ENCODE results near the gene JCAD. TPM values are rescaled to one million over a fixed set of nuclear protein-coding genes. Genes with fewer than 3 reads are reported as not detected.

JCAD gene
- total RNA-seq, 1 donor from 2014 or later = 19.4 TPM

GRCh38 chr10:30093303-30093950, 34.0 kb upstream of the JCAD start:
- Mint-ChIP-seq H3K4me3 (ENCODE audit: unreplicated experiment) (no peak overlapping the region), H3K36me3 (ENCODE audit: low read depth) (peaks cover 2% of the 10 kb centered on the region), H3K27ac (ENCODE audit: unreplicated experiment) (no peak overlapping the region), H3K4me1 (ENCODE audit: low read depth) (peaks cover under 1% of the 10 kb centered on the region), H3K9me3 (ENCODE audit: low read depth) (no peaks in the 10 kb centered on the region), H3K27me3 (ENCODE audit: low read depth) (peaks cover 5% of the 10 kb centered on the region)
- no peak for DNase-seq (ENCODE audit: low spot score)
- TF ChIP-seq, protein P1, sequence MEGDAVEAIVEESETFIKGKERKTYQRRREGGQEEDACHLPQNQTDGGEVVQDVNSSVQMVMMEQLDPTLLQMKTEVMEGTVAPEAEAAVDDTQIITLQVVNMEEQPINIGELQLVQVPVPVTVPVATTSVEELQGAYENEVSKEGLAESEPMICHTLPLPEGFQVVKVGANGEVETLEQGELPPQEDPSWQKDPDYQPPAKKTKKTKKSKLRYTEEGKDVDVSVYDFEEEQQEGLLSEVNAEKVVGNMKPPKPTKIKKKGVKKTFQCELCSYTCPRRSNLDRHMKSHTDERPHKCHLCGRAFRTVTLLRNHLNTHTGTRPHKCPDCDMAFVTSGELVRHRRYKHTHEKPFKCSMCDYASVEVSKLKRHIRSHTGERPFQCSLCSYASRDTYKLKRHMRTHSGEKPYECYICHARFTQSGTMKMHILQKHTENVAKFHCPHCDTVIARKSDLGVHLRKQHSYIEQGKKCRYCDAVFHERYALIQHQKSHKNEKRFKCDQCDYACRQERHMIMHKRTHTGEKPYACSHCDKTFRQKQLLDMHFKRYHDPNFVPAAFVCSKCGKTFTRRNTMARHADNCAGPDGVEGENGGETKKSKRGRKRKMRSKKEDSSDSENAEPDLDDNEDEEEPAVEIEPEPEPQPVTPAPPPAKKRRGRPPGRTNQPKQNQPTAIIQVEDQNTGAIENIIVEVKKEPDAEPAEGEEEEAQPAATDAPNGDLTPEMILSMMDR (IDR thresholded peaks at IDR 0.05) = no peak

DNA sequence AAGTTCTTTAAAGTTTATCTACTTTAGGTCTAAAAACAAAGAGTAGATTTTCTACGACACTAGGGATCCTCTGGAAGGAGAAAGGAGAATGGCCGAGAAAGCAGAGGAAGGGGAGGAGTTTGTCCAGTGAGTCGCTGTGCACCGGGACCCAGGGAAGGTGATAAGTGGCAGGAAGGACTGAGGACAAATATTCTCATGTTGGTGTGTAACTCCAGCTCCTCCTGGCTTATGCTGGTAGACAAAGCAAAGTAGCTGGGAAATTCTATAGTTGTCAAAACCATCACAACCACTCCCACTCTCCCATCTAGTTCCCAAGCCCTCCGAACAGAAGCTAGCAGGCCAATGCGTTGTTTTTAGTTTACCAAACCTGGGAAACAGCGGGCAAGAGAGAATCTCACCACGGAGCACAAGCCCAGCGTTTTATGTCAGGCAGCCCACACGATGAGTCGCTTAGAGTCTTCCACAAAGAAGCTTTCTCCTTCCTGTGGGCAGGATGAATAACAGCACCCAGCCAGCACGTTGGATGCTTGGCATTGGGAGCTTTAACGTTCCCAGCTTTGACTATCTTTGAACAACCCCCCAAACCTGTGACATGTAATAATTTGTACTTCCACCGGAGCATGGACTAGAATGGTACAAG, 32.9 kb upstream of the JCAD start:
- no peak for DNase-seq (ENCODE audit: low spot score)
- TF ChIP-seq, protein P1 (IDR thresholded peaks at IDR 0.05) = no peak
- Mint-ChIP-seq H3K9me3 (ENCODE audit: low read depth) (no peaks in the 10 kb centered on the region), H3K4me1 (ENCODE audit: low read depth) (peaks cover 5% of the 10 kb centered on the region), H3K4me3 (ENCODE audit: unreplicated experiment) (no peak overlapping the region), H3K27me3 (ENCODE audit: low read depth) (peaks cover 5% of the 10 kb centered on the region), H3K36me3 (ENCODE audit: low read depth) (peaks cover 2% of the 10 kb centered on the region), H3K27ac (ENCODE audit: unreplicated experiment) (no peak overlapping the region)

DNA sequence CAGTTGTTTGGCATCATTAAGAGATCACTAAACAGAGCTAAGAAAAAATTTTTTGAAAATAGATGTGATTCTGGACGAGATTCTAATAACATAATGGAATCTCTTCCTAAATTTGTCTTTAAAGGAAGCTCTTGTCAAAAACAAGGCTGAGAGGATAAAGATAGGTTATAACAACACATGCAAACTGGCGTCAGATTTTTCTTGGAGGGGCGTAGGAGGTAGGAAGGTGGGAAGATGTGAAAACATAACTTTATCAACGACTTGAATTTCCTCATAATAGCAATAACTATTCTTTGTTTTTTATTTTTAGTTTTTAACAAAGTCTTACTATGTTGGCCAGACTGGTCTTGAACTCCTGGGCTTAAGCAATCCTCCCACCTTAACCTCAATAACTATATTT, 31.8 kb upstream of the JCAD start:
- Mint-ChIP-seq H3K36me3 (ENCODE audit: low read depth) (peaks cover 2% of the 10 kb centered on the region), H3K4me1 (ENCODE audit: low read depth) (peaks cover 5% of the 10 kb centered on the region), H3K4me3 (ENCODE audit: unreplicated experiment) (no peak overlapping the region), H3K27me3 (ENCODE audit: low read depth) (peaks cover 5% of the 10 kb centered on the region), H3K9me3 (ENCODE audit: low read depth) (no peaks in the 10 kb centered on the region), H3K27ac (ENCODE audit: unreplicated experiment) (no peak overlapping the region)
- TF ChIP-seq, protein P1 (IDR thresholded peaks at IDR 0.05) = no peak
- no peak for DNase-seq (ENCODE audit: low spot score)

GRCh38 chr10:30088178-30088577, 28.8 kb upstream of the JCAD start:
- Mint-ChIP-seq H3K9me3 (ENCODE audit: low read depth) (no peaks in the 10 kb centered on the region), H3K27me3 (ENCODE audit: low read depth) (peaks cover 7% of the 10 kb centered on the region), H3K36me3 (ENCODE audit: low read depth) (no peaks in the 10 kb centered on the region), H3K4me3 (ENCODE audit: unreplicated experiment) (no peak overlapping the region), H3K4me1 (ENCODE audit: low read depth) (peaks cover 5% of the 10 kb centered on the region), H3K27ac (ENCODE audit: unreplicated experiment) (no peak overlapping the region)
- no peak for DNase-seq (ENCODE audit: low spot score)
- TF ChIP-seq, protein P1 (IDR thresholded peaks at IDR 0.05) = no peak

DNA sequence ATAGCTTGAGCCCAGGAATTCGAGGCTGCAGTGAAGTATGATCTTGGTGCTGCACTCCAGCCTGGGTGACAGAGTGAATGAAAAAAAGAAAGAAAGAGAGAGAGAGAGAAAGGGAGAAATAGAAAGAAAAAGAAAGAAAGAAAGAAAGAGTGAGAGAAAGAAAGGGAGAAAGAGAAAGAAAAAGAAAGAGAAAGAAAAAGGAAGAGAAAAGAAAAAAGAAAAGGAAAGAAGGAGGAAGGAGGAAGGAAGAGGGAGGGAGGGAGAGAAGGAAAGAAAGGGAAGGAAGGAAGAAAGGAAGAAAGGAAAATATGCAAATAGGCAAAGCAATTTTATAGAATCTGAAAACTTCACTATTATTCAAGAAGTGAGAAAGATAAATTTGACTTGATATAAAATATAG, 24.5 kb upstream of the JCAD start:
- no peaks in the 10 kb centered on the region for H3K36me3 Mint-ChIP-seq (ENCODE audit: low read depth)
- TF ChIP-seq, protein P1 (IDR thresholded peaks at IDR 0.05) = no peak
- peaks cover 7% of the 10 kb centered on the region for H3K27me3 Mint-ChIP-seq (ENCODE audit: low read depth)
- no peak overlapping the region for H3K27ac Mint-ChIP-seq (ENCODE audit: unreplicated experiment)
- peaks cover 5% of the 10 kb centered on the region for H3K4me1 Mint-ChIP-seq (ENCODE audit: low read depth)
- H3K9me3 Mint-ChIP-seq (ENCODE audit: low read depth) = no peaks in the 10 kb centered on the region
- H3K4me3 Mint-ChIP-seq (ENCODE audit: unreplicated experiment) = no peak overlapping the region
- DNase-seq (ENCODE audit: low spot score) = no peak

Measured in chondrocyte (in vitro differentiated cells).